ENCODE data around the gene C16orf82. TPM values are rescaled to one million over a fixed set of nuclear protein-coding genes. Genes with fewer than 3 reads are reported as not detected.

The C16orf82 gene
- polyA plus RNA-seq, 1 of the 3 experiments (the other 2 are of a cell fraction): not detected

GRCh38 chr16:27088216-27088615 lies 21.5 kb downstream of the C16orf82 start:
- Histone ChIP-seq H3K36me3 (replicated peaks in 1 of 2; ENCODE audit: control insufficient read depth in 1 of 2, insufficient read depth in 2 of 2, low read length in 1 of 2) (no peaks in the 10 kb centered on the region), H4K20me1 (ENCODE audit: insufficient read depth) (no peaks in the 10 kb centered on the region), H3F3A (replicated peaks; ENCODE audit: insufficient read depth) (no peaks in the 10 kb centered on the region), H3K79me2 (ENCODE audit: insufficient read depth) (no peaks in the 10 kb centered on the region), H3K4me3 (ENCODE audit: low read depth in 2 of 2, low read length in 1 of 2) (no peak overlapping the region), H2AFZ (ENCODE audit: low read depth) (no peak overlapping the region), H3K9ac (no peak overlapping the region), H3K9me2 (no peaks in the 10 kb centered on the region), H3K9me3 (no peaks in the 10 kb centered on the region), H3K4me2 (no peak overlapping the region), H3K27ac (ENCODE audit: low read depth in 2 of 2, low read length in 1 of 2) (no peak overlapping the region), H3K27me3 (ENCODE audit: insufficient read depth) (no peaks in the 10 kb centered on the region; the same call in 1 of the 2 replicates), H3K4me1 (ENCODE audit: control insufficient read depth in 1 of 2, insufficient read depth in 2 of 2, low read depth in 1 of 2, low read length in 1 of 2) (no peaks in the 10 kb centered on the region)
- 0% methylated on average over 5 of the region's 5 CpGs for WGBS (ENCODE audit: low lambda C conversion rate)
- TF ChIP-seq TAF1 (IDR thresholded peaks at IDR 0.05; ENCODE audit: borderline replicate concordance, low read depth, low read length): no peak
- no peak for TF ChIP-seq FOXM1 (IDR thresholded peaks at IDR 0.05; ENCODE audit: low read depth)
- TF ChIP-seq ELF1 (IDR thresholded peaks at IDR 0.05): no peak
- no peak for TF ChIP-seq FOXJ3 (CRISPR knock-in tag; IDR thresholded peaks at IDR 0.05)
- TF ChIP-seq RAD21 (IDR thresholded peaks at IDR 0.05; ENCODE audit: low read length): no peak
- no peak for TF ChIP-seq RXRA (IDR thresholded peaks at IDR 0.05; ENCODE audit: borderline replicate concordance, low read depth)
- no peak for TF ChIP-seq TCF12 (IDR thresholded peaks at IDR 0.05)
- POLR2A ChIA-PET: no interaction called here
- CTCF ChIA-PET: no interaction called here
- no peak for DNase-seq

- 0% methylated on average over 2 of the region's 2 CpGs for WGBS (ENCODE audit: low lambda C conversion rate)
- Histone ChIP-seq H3K27me3 (ENCODE audit: insufficient read depth) (no peaks in the 10 kb centered on the region), H3K9me3 (no peaks in the 10 kb centered on the region), H2AFZ (ENCODE audit: low read depth) (no peak overlapping the region), H4K20me1 (ENCODE audit: insufficient read depth) (no peaks in the 10 kb centered on the region), H3K79me2 (ENCODE audit: insufficient read depth) (no peaks in the 10 kb centered on the region), H3F3A (replicated peaks; ENCODE audit: insufficient read depth) (no peaks in the 10 kb centered on the region), H3K9ac (no peak overlapping the region), H3K36me3 (replicated peaks in 1 of 2; ENCODE audit: control insufficient read depth in 1 of 2, insufficient read depth in 2 of 2, low read length in 1 of 2) (no peaks in the 10 kb centered on the region), H3K27ac (ENCODE audit: low read depth in 2 of 2, low read length in 1 of 2) (no peak overlapping the region), H3K4me3 (ENCODE audit: low read depth in 2 of 2, low read length in 1 of 2) (no peak overlapping the region), H3K4me2 (no peak overlapping the region), H3K9me2 (no peaks in the 10 kb centered on the region), H3K4me1 (ENCODE audit: control insufficient read depth in 1 of 2, insufficient read depth in 2 of 2, low read depth in 1 of 2, low read length in 1 of 2) (no peaks in the 10 kb centered on the region)
- DNase-seq: no peak
- TF ChIP-seq JUND (IDR thresholded peaks at IDR 0.05) (no peak), EP300 (IDR thresholded peaks at IDR 0.05; ENCODE audit: borderline replicate concordance in 1 of 2, low read depth in 1 of 2, low read length in 1 of 2) (no peak), SIN3A (IDR thresholded peaks at IDR 0.05; ENCODE audit: borderline replicate concordance, low read depth, low read length) (no peak), RFX5 (IDR thresholded peaks at IDR 0.05; ENCODE audit: low read length) (no peak), RXRA (IDR thresholded peaks at IDR 0.05; ENCODE audit: borderline replicate concordance, low read depth) (no peak), REST (IDR thresholded peaks at IDR 0.05; ENCODE audit: low read depth, low read length) (no peak), IRF3 (IDR thresholded peaks at IDR 0.05; ENCODE audit: low read depth, low read length) (no peak), CTCF (IDR thresholded peaks at IDR 0.05) (no peak), TCF12 (IDR thresholded peaks at IDR 0.05) (no peak)
- POLR2A ChIA-PET: no interaction called here
- CTCF ChIA-PET: interaction anchor here (0.8 to 1.3 kb wide), 2 partner anchors 14 to 271 kb away, joined by 3 read pairs; no protein-coding TSS in a partner anchor
Measured at GRCh38 chr16:27096375-27096774, 29.6 kb downstream of the C16orf82 start.
